ENCODE measurements around the gene KRT80.
A peak's percentile ranks its signal among the peaks of the same experiment; 100 is the strongest.

Gene KRT80

DNA sequence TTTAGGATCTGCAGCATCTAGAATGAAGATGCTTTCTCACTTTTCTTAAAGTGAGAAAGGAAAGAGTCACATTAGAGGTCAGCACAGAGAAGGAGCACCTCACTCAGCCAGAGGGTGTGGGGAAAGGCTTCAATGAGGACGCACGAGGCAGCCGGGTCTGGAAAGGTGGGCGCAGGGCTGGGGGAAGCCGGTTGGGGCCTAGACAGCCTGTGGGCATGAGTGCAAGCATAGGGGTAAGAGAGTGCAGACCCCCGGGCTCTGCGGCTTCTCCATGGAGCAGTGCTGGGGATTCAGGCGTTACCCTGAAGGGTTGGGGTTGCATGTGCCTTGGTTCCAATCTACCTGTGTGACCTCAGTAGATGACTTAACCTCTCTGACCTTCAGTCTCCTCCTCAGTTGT is 49.9 kb downstream of the KRT80 start:
- no peak for DNase-seq (ENCODE audit: low read depth in 2 of 3, low spot score in 2 of 3)

DNA sequence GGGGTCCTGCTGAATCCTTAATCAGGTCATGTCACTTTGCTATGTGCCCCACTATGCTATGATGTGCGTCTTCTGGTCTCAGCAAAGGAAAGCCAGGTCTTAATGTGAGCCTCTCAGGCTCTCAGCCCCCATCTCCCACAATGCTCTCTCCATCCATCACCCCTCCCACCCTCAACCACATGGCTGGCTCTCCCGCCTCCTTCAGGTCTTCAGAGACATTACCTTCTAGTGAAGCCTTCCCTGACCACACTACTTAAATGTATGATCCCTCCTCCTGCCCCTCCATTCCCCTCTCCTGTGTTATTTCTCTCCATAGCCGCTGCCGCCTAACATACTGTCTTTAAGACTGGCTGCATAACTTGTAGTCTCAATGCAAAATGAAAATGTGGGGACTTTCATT is 50.5 kb downstream of the KRT80 start:
- DNase-seq (ENCODE audit: low read depth in 2 of 3, low spot score in 2 of 3) = no peak

DNA sequence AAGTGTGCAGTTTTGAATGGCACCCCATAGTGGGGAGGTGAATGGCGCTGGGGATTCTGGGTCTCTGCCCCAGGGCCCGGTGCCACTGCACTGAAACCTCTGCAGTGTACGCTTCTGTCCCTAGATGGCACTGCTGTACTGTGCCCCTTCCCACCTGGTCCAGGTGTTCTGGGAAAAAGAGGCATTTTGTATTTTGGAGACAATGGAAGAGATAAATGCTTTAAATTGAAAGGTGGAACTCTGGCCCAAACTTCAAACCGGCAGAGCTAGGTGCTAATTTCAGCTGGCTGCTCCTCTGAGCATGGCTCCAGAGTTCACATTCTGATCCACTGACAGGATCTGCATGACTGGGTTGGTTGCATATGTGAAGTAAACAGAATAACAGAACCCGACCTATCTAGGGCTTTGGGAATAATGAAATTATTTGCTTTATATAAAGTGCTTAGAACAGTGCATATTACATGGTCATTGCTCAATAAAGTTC is 52.2 kb downstream of the KRT80 start:
- no peak for DNase-seq (ENCODE audit: low read depth in 2 of 3, low spot score in 2 of 3)

DNA sequence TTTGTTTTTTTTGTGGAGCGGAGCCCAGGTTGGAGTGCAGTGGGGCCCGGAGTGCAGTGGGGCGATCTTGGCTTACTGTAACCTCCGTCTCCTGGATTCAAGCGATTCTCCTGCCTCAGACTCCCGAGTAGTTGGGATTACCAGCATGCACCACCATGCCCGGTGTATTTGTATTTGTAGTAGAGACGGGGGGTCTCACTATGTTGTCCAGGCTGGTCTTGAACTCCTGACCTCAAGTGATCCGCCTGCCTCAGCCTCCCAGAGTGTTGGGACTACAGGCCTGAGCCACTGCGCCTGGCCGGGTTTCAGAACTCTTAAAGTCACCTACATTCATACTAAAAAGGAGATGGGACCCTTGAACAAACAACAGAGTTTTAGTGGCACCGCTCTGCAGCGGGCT is 52.7 kb downstream of the KRT80 start:
- no peak for DNase-seq (ENCODE audit: low read depth in 2 of 3, low spot score in 2 of 3)

DNA sequence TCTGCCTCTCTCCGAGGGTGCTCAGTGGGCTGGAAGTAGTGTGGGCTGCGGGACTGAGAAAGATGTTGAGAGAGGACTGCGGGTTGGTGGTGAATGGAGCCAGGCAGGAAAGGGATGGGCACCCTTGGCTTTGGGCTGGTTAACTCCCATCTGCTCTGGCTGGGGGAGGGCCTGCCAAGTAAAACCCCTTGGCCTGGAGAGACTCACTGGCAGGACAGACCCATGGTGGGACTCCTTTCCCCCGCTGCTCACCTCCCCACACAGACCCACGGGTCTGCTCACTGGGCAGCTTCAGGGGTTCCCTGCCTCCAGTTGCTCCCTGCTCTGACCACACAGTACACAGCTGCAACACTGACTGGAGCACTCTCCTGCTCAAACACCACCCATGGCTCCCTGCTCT is 54.1 kb downstream of the KRT80 start:
- no peak for DNase-seq (ENCODE audit: low read depth in 2 of 3, low spot score in 2 of 3)

DNA sequence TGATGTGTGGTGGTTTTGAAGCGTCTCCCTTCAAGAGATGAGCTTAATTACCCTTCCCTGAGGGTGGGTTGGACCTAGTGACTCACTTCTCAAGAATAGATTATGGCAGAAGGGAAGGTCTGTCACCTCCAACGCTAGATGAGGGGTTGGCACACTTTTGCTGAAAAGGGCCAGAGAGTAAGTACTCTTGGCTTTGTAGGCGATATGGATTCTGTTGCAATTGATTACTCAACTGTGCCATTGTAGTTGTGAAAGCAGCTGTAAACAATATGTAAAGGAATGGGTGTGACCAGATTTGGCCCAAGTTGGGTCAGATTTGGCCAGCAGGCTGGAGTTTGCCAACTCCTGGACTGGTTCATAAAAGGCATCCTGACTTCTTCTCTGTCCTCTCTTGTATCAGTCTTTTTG is 59.1 kb downstream of the KRT80 start:
- no peak for DNase-seq (ENCODE audit: low read depth in 2 of 3, low spot score in 2 of 3)

DNA sequence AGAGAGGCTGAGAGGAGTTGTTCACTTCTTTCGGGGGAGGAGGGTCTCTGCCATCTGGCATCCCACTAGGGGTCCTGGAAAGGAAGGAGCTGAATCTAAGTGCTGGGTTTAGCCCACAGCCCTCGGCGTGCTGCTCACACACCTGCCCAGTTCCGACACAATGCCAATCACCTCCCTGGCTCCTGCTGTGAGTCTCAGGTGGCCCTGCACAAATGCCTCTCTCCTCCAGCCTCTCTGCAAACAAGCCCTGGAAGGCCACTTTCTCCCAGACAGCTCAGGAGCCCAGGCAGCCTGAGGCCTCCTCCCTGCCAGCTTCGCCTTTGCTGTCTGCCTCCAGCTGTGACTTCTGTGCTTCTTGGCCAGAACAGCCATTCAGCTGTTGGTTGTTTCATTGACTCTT is 61.1 kb downstream of the KRT80 start:
- no peak for DNase-seq (ENCODE audit: low read depth in 2 of 3, low spot score in 2 of 3)

DNA sequence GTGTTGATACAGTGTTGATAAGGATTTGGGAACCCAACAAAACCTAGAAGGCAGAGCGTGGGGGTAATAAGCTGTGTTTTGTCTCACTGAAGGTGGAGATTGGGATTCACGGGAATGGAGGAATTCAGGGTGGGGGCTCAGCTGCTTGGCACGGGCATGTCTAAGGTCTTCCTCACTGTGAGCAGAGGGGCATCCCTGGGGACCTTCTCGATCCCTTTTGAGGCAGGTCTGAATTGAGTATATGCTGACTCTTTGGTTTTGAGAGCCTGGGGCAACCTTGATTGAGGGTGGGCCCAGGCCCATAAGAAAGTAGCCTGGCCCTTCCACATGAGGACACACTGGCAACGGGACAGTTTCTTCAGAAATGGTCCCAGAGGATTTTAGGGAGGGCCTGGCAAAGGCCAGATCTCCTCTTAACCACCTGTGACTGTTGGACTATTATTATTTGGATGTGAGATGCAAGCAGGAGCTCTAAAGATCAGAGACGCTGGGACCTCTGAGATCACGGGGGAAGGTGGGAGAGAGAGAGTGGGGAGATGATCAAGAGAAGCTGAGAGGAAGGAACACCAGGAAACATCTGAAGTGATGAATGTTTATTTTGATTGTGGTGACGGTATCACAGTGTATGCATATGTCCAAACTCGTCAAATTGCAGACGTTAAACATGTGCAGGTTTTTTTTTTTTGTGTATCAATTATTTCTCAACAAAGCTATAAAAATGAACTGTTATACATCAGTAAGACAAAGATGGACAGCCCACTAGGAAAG is 63.9 kb downstream of the KRT80 start:
- DNase-seq (ENCODE audit: low read depth in 2 of 3, low spot score in 2 of 3) = no peak

DNA sequence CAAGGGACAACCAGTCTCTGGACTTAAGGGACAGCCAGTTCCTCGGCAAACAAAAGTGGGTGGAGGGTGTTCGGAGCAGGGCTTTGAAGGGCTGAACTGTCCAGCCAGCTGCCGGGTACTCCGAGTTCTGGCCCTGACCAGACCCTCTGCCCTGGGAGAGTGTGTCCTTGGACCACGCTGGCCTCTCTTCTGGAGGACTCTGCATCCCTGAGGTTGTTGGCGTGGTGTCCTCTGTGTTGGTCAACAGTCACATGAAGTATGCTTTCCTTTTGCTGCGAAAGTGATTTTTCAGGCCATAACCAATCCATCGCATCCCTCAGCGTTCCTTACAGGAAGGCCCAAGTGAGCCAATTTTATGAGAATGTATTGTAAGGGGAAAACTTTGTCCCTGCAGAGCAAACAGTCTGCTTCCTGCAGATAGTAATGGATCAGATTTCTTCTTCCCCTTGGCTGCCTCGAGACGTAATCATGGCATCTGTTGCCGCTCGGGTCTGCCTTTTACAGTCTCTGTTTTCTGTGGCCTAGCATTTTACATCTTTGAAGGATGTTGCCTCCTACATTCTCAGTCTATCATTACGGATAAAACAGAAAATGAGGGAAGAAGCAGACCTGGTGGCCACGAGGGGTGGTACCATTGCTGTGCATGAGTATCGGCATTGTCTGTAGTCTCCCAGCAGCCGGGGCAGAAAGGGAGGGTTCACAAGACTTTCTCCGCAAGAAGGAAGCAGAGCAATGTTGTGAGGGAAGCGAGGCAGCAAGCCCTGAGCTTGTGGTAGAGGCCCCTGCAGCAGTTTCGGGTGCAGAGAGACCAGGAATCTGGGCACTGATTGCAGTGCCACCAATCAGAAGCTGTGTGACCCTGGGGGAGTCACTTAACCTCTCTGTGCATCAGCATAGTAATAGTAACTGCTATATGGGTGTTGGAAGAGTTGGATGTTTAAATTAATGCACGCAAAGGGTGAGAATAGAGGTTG is 64.9 kb downstream of the KRT80 start:
- no peak for DNase-seq (ENCODE audit: low read depth in 2 of 3, low spot score in 2 of 3)

DNA sequence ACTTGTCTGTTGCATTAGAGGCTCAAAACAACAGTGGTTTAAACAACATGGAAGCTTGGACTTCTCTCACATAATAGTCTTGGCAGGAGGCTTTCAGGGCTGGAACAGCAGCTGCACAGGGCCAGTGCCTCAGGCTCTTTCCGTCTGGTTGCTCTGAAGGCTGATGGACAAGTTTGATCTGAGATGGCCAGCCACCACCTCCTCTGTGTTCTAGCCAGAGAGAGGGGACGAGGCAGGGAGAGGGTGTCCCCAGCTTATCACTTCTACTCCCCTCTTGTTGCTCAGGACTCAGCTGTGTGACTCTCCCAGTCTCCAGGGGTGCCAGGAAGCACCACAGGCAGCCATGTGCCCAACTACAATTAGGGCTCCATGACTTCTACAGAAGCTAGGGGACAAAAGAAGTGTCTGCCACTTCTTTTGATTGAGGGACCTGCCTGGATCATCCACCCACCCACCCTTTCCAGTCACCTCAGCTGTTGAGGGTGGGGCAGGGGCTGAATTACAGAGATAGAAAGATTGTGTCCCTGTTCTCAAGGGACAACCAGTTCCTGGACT is 65.7 kb downstream of the KRT80 start:
- no peak for DNase-seq (ENCODE audit: low read depth in 2 of 3, low spot score in 2 of 3)

DNA sequence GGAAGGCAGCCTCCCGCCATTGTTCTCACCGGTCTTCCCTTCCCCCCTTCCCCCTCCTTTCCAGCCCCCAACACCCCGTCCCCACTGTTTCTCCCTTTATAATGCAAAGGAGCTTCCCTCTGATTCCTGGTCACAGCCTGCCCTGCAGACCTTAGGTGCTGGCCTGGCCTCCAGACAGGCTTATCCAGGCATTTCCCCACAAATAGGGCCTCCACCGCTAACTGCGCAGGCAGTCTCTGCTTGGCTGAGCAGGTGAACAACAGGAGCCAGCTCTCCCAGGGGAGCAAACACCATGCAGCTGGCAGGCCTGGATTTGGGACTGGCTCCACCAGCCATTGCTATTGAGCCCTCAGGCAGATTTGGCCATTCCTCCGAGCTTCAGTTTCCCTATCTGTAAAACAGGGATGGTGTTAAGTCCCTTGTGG is 66.3 kb downstream of the KRT80 start:
- DNase-seq (ENCODE audit: low read depth in 2 of 3, low spot score in 2 of 3) = no peak

DNA sequence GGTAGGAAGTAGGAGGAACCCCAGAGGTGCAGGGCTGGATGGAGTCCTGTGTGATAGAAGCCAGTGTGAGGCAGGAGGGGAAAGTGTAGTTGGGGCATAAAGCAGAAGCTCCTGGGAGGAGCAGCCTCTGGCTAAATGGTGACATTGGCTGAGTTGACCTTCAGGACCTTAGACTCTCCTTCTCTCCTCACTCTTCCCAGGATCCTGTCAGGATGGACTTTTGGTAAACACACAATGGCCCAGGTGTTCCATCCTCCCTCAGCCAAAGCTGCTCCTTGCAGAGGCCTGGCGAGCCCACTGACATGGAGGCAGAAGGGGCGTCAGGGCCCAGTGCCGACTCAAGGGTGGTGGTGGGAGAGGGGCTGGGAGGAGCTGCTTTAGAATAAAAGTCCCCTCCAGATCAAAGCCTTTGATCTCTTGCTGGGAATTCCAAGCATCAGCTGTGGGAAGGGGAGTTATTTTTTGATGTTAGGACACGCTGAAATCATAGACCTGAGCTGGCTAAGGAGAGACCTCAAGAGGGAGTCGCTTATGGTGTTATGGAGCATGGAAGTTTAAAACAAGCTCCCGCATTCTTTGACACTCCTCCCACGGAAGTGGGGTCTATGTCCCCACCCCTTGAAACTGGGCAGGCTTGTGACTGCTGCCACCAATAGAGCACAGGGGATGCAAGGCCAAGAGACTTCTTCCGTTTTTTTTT is 68.2 kb downstream of the KRT80 start:
- DNase-seq (ENCODE audit: low read depth in 2 of 3, low spot score in 2 of 3) = no peak

DNA sequence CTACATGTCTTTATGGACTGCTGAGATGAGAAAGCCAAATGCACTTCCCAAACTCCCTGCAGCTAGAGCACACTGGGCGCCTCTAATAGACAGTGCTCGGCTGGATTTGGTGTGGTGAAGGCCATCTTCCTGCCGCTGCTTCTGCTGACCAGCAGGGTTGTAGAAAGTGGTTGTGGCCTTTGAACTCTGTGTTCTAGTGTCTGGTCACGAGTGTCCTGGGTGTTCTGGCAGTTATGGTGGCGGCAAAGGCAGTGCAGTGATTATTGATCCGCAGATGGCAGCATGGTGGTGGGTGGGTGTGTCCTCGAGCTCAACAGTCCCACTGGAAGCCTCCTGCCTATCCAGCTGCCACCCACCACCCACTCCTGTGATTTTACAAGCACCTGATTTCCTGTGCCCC is 68.9 kb downstream of the KRT80 start:
- no peak for DNase-seq (ENCODE audit: low read depth in 2 of 3, low spot score in 2 of 3)

DNA sequence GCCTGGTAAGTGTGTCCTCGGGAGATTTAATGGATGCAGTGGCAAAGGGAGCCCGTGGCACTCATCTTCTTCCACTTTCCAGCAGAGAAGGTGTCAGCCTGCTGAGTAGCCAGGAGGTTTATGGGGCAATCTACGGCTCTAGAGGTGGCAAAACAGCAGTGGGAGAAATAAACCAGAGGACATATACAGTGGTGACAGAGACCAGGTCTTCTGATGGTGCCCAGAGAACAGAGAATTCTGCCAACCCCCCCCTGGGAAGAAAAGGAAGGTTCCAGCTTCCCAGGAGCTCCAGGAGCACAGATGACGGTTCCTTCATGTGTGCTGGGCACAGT is 69.3 kb downstream of the KRT80 start:
- no peak for DNase-seq (ENCODE audit: low read depth in 2 of 3, low spot score in 2 of 3)

DNA sequence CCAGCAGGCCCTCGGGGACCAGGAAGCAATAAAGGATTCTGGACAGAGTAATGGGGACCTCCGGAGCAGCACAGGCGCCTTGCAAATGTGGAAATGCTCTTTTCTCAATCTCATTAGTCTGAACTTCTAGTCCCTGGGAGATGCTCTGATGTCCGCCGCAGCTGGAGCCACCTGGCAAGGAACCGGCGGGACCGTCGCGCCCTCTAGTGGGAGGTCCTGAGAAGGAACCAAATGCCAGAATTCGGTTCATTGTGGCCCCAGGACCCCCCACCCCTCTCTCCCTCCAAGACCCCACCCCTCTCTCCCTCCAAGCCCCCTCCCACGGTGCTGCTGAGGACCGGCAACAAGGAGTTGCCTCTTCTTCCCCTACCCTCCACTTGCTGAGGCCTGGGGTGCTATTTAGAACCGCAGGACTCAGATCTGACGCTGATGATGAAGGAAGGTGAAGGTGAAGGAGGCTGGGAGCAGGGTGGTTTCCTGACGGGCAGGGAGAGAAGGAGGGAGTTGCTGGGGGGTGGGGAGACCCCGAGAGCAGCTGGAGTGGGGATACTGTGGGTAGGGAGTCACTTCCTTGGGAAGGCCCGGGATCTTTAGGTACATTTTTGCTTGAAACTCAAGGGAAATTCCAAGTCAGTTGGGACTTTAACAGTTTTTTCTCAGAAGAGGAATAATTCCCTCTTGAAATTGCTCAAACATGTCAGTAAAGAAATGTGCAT is 69.8 kb downstream of the KRT80 start:
- DNase-seq (ENCODE audit: low read depth in 2 of 3, low spot score in 2 of 3) = peak; percentile 23 to 64 (median 46)

DNA sequence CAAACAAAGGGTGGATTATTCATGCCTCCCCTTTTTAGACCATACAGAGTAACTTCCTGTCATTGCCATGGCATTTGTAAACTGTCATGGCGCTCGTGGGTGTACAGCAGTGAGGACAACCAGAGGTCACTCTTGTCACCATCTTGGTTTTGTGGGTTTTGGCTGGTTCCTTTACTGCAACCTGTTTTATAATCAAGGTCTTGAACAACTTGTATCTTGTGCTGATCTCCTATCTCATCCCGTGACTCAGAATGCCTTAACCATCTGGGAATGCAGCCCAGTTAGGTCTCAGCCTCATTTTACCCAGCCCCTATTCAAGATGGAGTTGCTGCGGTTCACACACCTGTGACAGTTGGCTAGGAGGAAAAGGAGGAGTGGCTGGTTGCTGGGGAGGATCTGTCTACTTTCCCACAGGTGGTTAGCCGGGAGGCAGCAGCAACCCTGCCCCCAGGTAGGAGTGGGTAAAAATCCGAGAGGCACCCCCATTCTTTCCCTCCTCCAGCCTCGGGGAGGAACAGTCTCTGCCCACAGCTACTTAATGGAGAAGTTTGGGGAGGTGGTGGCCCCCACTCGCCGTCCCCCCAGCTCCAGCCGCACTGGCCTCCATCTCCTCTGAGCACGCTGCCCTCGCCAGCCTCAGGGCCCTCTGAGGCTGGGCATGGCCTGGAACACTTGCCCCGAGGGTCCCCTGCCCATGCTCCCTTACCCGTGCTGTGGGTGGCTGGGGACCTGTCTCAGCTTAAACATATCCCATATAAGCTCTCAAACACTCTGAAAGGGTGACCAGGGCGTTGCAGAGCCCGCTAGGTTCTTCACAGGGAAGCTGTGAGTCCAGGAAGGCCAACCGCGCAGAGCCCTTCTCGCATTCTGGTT is 70.6 kb downstream of the KRT80 start:
- no peak for DNase-seq (ENCODE audit: low read depth in 2 of 3, low spot score in 2 of 3)

DNA sequence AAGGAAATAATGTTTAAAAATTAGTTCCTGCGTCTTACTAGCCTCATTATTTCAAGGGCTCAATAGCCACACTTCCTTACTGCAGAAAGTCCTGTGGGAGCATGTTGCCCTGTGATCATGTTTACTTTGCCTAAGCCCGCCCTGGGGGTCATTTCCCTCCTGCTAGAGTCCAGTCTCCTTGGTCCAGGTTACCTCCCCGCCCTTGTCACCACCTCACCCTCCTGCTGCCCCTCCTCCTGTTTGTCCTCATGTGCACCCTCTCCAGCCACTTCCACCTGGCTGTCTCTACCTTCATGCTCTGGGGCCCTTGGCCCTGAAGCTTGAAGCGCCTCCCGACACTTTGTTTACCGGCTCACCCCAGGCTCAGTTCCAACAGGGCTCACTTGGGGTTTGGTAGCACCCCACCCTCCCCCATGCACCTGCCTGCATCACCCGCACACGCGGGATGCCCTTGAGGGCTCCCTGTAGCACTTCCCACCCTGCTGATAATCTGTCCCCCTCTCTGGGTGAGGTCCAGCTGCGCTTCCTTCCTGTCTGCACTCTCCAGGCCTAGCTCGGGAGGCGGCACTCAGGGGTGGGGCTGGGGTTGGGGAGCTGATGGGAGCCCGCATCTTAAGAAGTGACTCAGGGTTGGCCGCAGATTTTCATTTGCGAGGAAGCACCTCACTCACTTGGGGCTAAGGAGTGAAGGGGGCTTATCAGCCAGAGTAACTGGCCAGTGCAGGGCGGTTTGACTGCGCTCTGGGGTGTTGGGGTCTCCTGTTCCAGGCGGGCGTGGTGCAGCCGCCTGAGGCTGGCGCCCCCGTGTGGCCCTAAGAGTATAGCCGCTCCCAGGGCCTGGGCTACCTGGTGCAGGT is 72.2 kb downstream of the KRT80 start:
- peak in 2 of 3 experiments; percentile 33 to 38 for DNase-seq (ENCODE audit: low read depth in 2 of 3, low spot score in 2 of 3)

Measured in activated CD8-positive, alpha-beta memory T cell treated with anti-CD3 and anti-CD28 coated beads for 48 hours (primary cell).